H1 (cell line): Measurements from ENCODE around the gene PLXNA4. TPM values are rescaled to one million over a fixed set of nuclear protein-coding genes. Genes with fewer than 3 reads are reported as not detected.
A peak's percentile ranks its signal among the peaks of the same experiment; 100 is the strongest.

Experiments used
- CTCF ChIA-PET: fragments of 300-600 bp; sonication (Branson Sonifier 250); formaldehyde crosslinking; loops from one replicate; lab custom pipeline; 2021; ENCODE audit not compliant: partially characterized antibody; lab: Charles Lee
- POLR2A ChIA-PET: fragments of 300-600 bp; sonication (Branson Sonifier 250); formaldehyde crosslinking; loops from one replicate; lab custom pipeline; 2021; ENCODE audit warnings: inconsistent platforms; ENCODE audit not compliant: partially characterized antibody; lab: Charles Lee
- DNase-seq, 2 experiments: peaks; one replicate each; pipeline versions ENCODE4 v3.0.0 to v3.0.0-alpha.2; 2010 to 2022; ENCODE audit warnings: low spot score in 2 of 2, low read depth in 1 of 2, mixed read lengths in 1 of 2
- FAIRE-seq: peaks from 2 replicates; lab custom pipeline; 2011; peaks lifted over from hg19 to GRCh38; lab: Jason Lieb, UNC
- H2AFZ ChIP-seq: 2 replicates; pipeline ENCODE4 v1.8.1; 2012; ENCODE audit warnings: low read length, inconsistent platforms
- H2AK5ac ChIP-seq: 2 replicates; pipeline ENCODE4 v1.6.1; 2013; ENCODE audit warnings: low read depth, low read length
- H2BK120ac ChIP-seq: replicated peaks from 2 replicates; pipeline ENCODE3; 2013; ENCODE audit warnings: low read depth, low read length, inconsistent platforms
- H2BK12ac ChIP-seq: 2 replicates; pipeline ENCODE4 v1.6.1; 2013; ENCODE audit warnings: low read depth, low read length
- H2BK15ac ChIP-seq: 2 replicates; pipeline ENCODE4 v1.6.1; 2013; ENCODE audit warnings: low read length
- H2BK20ac ChIP-seq: 2 replicates; pipeline ENCODE4 v1.6.1; 2013; ENCODE audit warnings: low read length
- H2BK5ac ChIP-seq: 2 replicates; pipeline ENCODE4 v1.6.1; 2013; ENCODE audit warnings: low read depth, low read length
- H3K14ac ChIP-seq: 2 replicates; pipeline ENCODE4 v1.6.1; 2013; ENCODE audit warnings: inconsistent platforms; ENCODE audit not compliant: insufficient read length
- H3K18ac ChIP-seq: 2 replicates; pipeline ENCODE4 v1.6.1; 2013; ENCODE audit warnings: low read length; ENCODE audit errors: extremely low read depth
- H3K23ac ChIP-seq: 2 replicates; pipeline ENCODE4 v1.6.1; 2013; ENCODE audit warnings: inconsistent platforms; ENCODE audit not compliant: insufficient read length
- H3K23me2 ChIP-seq: 2 replicates; pipeline ENCODE4 v1.6.1; 2013; ENCODE audit warnings: low read depth, low read length
- H3K27ac ChIP-seq: 2 replicates; pipeline ENCODE4 v1.6.1; 2011; ENCODE audit warnings: low read depth, low read length, inconsistent platforms
- H3K27me3 ChIP-seq, 4 experiments: replicated peaks in 1 of 4; 1 replicate in 1 of 4; 2 replicates in 3 of 4; pipeline versions ENCODE4 v1.6.1 to v1.8.1; 2011 to 2013; ENCODE audit warnings: low read length in 3 of 4, mild to moderate bottlenecking in 3 of 4, inconsistent platforms in 2 of 4, mixed read lengths in 2 of 4, moderate library complexity in 1 of 4; ENCODE audit not compliant: control insufficient read depth in 3 of 4, insufficient read depth in 3 of 4; ENCODE audit errors: extremely low read depth in 1 of 4
- H3K36me3 ChIP-seq, 4 experiments: 2 replicates each; pipeline versions ENCODE4 v1.6.1 to v1.8.1; 2011 to 2013; ENCODE audit warnings: mild to moderate bottlenecking in 4 of 4, low read length in 3 of 4, moderate library complexity in 2 of 4, control low read depth in 1 of 4, inconsistent platforms in 1 of 4; ENCODE audit not compliant: insufficient read depth in 4 of 4, control insufficient read depth in 2 of 4
- H3K4ac ChIP-seq: replicated peaks from 2 replicates; pipeline ENCODE3; 2013; ENCODE audit warnings: low read length, low read depth, mixed read lengths, inconsistent platforms; ENCODE audit not compliant: insufficient read length
- H3K4me1 ChIP-seq, 4 experiments: replicated peaks in 1 of 4; 1 replicate in 1 of 4; 2 replicates in 3 of 4; pipeline versions ENCODE4 v1.6.1 to v1.8.1; 2011 to 2013; ENCODE audit warnings: low read length in 3 of 4, inconsistent platforms in 2 of 4, mixed read lengths in 1 of 4; ENCODE audit not compliant: insufficient read depth in 4 of 4, control insufficient read depth in 3 of 4
- H3K4me2 ChIP-seq, 2 experiments: 2 replicates each; pipeline versions ENCODE4 v1.6.1 to v1.8.1; 2011 to 2013; ENCODE audit warnings: low read depth in 2 of 2, low read length in 2 of 2, control low read depth in 1 of 2, inconsistent platforms in 1 of 2, mild to moderate bottlenecking in 1 of 2; ENCODE audit not compliant: insufficient read depth in 1 of 2
- H3K4me3 ChIP-seq, 4 experiments: fragments of 200-600, 300-600 bp in 1 of 4; sonication (generic), shearing (Covaris generic), sonication (Bioruptor Twin) in 1 of 4; 2 replicates each; pipeline versions ENCODE4 v1.5.1 to v1.8.1; 2011 to 2016; ENCODE audit warnings: low read length in 4 of 4, low read depth in 3 of 4, control low read depth in 2 of 4, inconsistent platforms in 2 of 4, mild to moderate bottlenecking in 2 of 4, mixed read lengths in 1 of 4, moderate library complexity in 1 of 4; ENCODE audit not compliant: insufficient read depth in 2 of 4; ENCODE audit errors: extremely low read depth in 1 of 4
- H3K56ac ChIP-seq: replicated peaks from 2 replicates; pipeline ENCODE3; 2013; ENCODE audit warnings: low read depth, mild to moderate bottlenecking, mixed read lengths, low read length, inconsistent platforms; ENCODE audit not compliant: insufficient read length
- H3K79me1 ChIP-seq: 2 replicates; pipeline ENCODE4 v1.6.1; 2013; ENCODE audit warnings: low read depth, low read length, control low read depth
- H3K79me2 ChIP-seq, 2 experiments: 2 replicates each; pipeline versions ENCODE4 v1.6.1 to v1.8.1; 2012 to 2013; ENCODE audit warnings: low read length in 2 of 2, mild to moderate bottlenecking in 2 of 2, inconsistent platforms in 1 of 2; ENCODE audit not compliant: insufficient read depth in 2 of 2, control insufficient read depth in 1 of 2
- H3K9ac ChIP-seq, 4 experiments: replicated peaks in 1 of 4; 1 replicate in 1 of 4; 2 replicates in 3 of 4; pipeline versions ENCODE4 v1.6.1 to v1.8.1; 2011 to 2013; ENCODE audit warnings: low read depth in 3 of 4, low read length in 3 of 4, control low read depth in 2 of 4, mild to moderate bottlenecking in 2 of 4, moderate library complexity in 2 of 4, inconsistent platforms in 1 of 4; ENCODE audit errors: extremely low read depth in 1 of 4
- H3K9me3 ChIP-seq, 2 experiments: 2 replicates each; pipeline versions ENCODE4 v1.6.1 to v1.8.1; 2012 to 2013; ENCODE audit warnings: mild to moderate bottlenecking in 2 of 2, moderate library complexity in 2 of 2, control low read depth in 1 of 2, inconsistent platforms in 1 of 2, low read depth in 1 of 2, low read length in 1 of 2, mixed read lengths in 1 of 2; ENCODE audit not compliant: insufficient read depth in 2 of 2
- H4K20me1 ChIP-seq, 2 experiments: replicated peaks in 1 of 2; 2 replicates each; pipeline versions ENCODE3 to v1.8.1; 2011 to 2013; ENCODE audit warnings: inconsistent platforms in 2 of 2, low read length in 2 of 2, mild to moderate bottlenecking in 1 of 2; ENCODE audit not compliant: insufficient read depth in 2 of 2, control insufficient read depth in 1 of 2
- H4K5ac ChIP-seq: 2 replicates; pipeline ENCODE4 v1.6.1; 2013; ENCODE audit warnings: low read length, low read depth, mixed read lengths, inconsistent platforms; ENCODE audit not compliant: insufficient read length
- H4K8ac ChIP-seq: 2 replicates; pipeline ENCODE4 v1.8.0; 2013; ENCODE audit warnings: mild to moderate bottlenecking, moderate library complexity, low read length, inconsistent platforms; ENCODE audit not compliant: insufficient read depth; ENCODE audit errors: extremely low read depth
- H4K91ac ChIP-seq: replicated peaks from 2 replicates; pipeline ENCODE3; 2013; ENCODE audit warnings: low read length, mixed read lengths, inconsistent platforms; ENCODE audit not compliant: insufficient read length
- CBX5 ChIP-seq: fragments of 300-800, 300-1000 bp; sonication (generic); IDR thresholded peaks from 2 replicates; pipeline ENCODE4 v1.7.1; 2016; ENCODE audit warnings: antibody characterized with exemption, low read length, low read depth
- HDAC2 ChIP-seq, 2 experiments: fragments of 300-600 bp in 1 of 2; sonication (generic) in 1 of 2; IDR thresholded peaks; 2 replicates each; pipeline ENCODE4 v1.6.1; 2011 to 2012; ENCODE audit warnings: low read depth in 2 of 2, low read length in 2 of 2, mild to moderate bottlenecking in 2 of 2, moderate library complexity in 2 of 2, borderline replicate concordance in 1 of 2, inconsistent platforms in 1 of 2
- POLR2A ChIP-seq, 2 experiments: IDR thresholded peaks; 1 replicate in 1 of 2; 2 replicates in 1 of 2; pipeline ENCODE4 v1.6.1; 2011; ENCODE audit warnings: low read depth in 2 of 2, low read length in 2 of 2, mild to moderate bottlenecking in 2 of 2; ENCODE audit errors: control extremely low read depth in 1 of 2
- RBBP5 ChIP-seq: IDR thresholded peaks from 2 replicates; pipeline ENCODE4 v1.7.1; 2012; ENCODE audit warnings: low read depth, mild to moderate bottlenecking, inconsistent platforms, low read length, moderate library complexity, borderline replicate concordance
- SRF ChIP-seq: IDR thresholded peaks from 2 replicates; pipeline ENCODE4 v1.6.1; 2011; ENCODE audit warnings: mild to moderate bottlenecking, low read depth, low read length, moderate library complexity
- WGBS, 2 experiments: shearing (Covaris generic) in 1 of 2; methylation state at CpG; one replicate each; pipeline versions ENCODE4 v1.1.6 to v1.1.7; 2013 to 2015; ENCODE audit warnings: low lambda C conversion rate in 2 of 2, mixed read lengths in 2 of 2, inconsistent platforms in 1 of 2, low coverage in 1 of 2, missing lambda C conversion rate in 1 of 2; ENCODE audit not compliant: insufficient replicate concordance in 2 of 2, insufficient coverage in 1 of 2, insufficient read length in 1 of 2; ENCODE audit errors: extremely low coverage in 1 of 2, missing lambda C conversion rate in 1 of 2; 5-methylcytosine and 5-hydroxymethylcytosine counted together
- polyA plus RNA-seq, 7 experiments: library from polyadenylated mRNA; depleted of rRNA in 3 of 7; stranded (reverse) in 5 of 7; unstranded in 2 of 7; fragments of >200 nt in 5 of 7; fragments of 200-250 nt in 2 of 7; gene quantifications; 1 replicate in 5 of 7; 2 replicates in 1 of 7; 4 replicates in 1 of 7; pipeline versions ENCODE4 v1.2.1 to v1.2.3, GENCODE V29; 2011 to 2013; ENCODE audit warnings: missing spikeins in 2 of 7, mixed read lengths in 2 of 7
- total RNA-seq: library from RNA; stranded (reverse); fragmentation: NEBNext Ultra II Directional; extraction: Animal tissue kit (Norgen Biotek cat#: 25700); gene quantifications from 2 replicates; pipeline ENCODE4 v1.2.1, GENCODE V29; 2021

PLXNA4 gene
- total and polyA plus RNA-seq, 2 of the 8 experiments (the other 6 are each of a cell fraction or from before 2014, with no cell fraction given), result 0.76 to 0.79 TPM

- Histone ChIP-seq H3K9me3 (no peaks in the 10 kb centered on the region; a peak in 1 of 4 replicates), H3K9ac (no peak overlapping the region), H3K4ac (no peak overlapping the region), H3K27me3 (peaks cover 58 to 78% (median 69%) of the 10 kb centered on the region in 4 experiments), H3K23me2 (peaks cover 13% of the 10 kb centered on the region; the same call in 1 of the 2 replicates), H3K56ac (no peak overlapping the region), H3K36me3 (peaks cover 0 to 4% (median 0%) of the 10 kb centered on the region in 4 experiments; a peak in 1 of 8 replicates), H2BK15ac (no peak overlapping the region), H2BK20ac (no peak overlapping the region), H3K79me2 (no peaks in the 10 kb centered on the region), H2BK12ac (no peak overlapping the region), H3K79me1 (no peaks in the 10 kb centered on the region)
- no peak for FAIRE-seq
- POLR2A ChIA-PET, result interaction anchor here (0.8 to 1.3 kb wide), 3 partner anchors 41 to 665 kb away, joined by 3 read pairs; no protein-coding TSS in a partner anchor
- no peak for TF ChIP-seq POLR2A (IDR thresholded peaks at IDR 0.05; ENCODE audit: control extremely low read depth in 1 of 2, low read depth in 2 of 2, low read length in 2 of 2)
- no peak for TF ChIP-seq CBX5
- TF ChIP-seq RBBP5, result no peak
- no peak for TF ChIP-seq SRF
- no peak for TF ChIP-seq HDAC2 (IDR thresholded peaks at IDR 0.05; ENCODE audit: borderline replicate concordance in 1 of 2, low read depth in 2 of 2, low read length in 2 of 2)
- TF ChIP-seq, all 59 proteins: peak for 0
- no peak overlapping the region; the same call in 1 of the 2 replicates for H2BK5ac ChIP-seq
- H2AFZ ChIP-seq, result no peak overlapping the region
- peaks cover 12 to 46% (median 25%) of the 10 kb centered on the region in 4 experiments for H3K4me1 ChIP-seq
- no peak overlapping the region for H2AK5ac ChIP-seq
- DNase-seq, result no peak
- peak overlapping the region; percentile 34; the same call in 1 of the 2 replicates for H3K18ac ChIP-seq
- H3K23ac ChIP-seq, result no peak overlapping the region
- H3K27ac ChIP-seq, result no peak overlapping the region
- H2BK120ac ChIP-seq, result no peak overlapping the region
- H4K91ac ChIP-seq, result no peak overlapping the region
- H3K4me3 ChIP-seq, result peak overlapping the region in 3 of 4 experiments; percentile 25 to 67 (median 34); a peak in 5 of 8 replicates
- H4K5ac ChIP-seq, result no peak overlapping the region
- no peak overlapping the region for H4K8ac ChIP-seq
- H3K14ac ChIP-seq, result no peak overlapping the region
- peaks cover 2 to 5% of the 10 kb centered on the region in 2 experiments for H4K20me1 ChIP-seq
- WGBS, 2 experiments, result 10% methylated on average over 13 of the region's 13 CpGs; no CpG with 5 or more reads in 1 of the 2 experiments
- CTCF ChIA-PET, result interaction anchor here (0.7 to 2.7 kb wide), 16 partner anchors 8 to 714 kb away, joined by 3 to 15 read pairs (median 3); no protein-coding TSS in a partner anchor
- peak overlapping the region; percentile 74 to 98 for H3K4me2 ChIP-seq
Observed at GRCh38 chr7:132573251-132573955, 2.9 kb downstream of the PLXNA4 start.
